Activated gamma-delta T cell (primary cell): ENCODE measurements around the gene PSME2.
A peak's percentile ranks its signal among the peaks of the same experiment; 100 is the strongest.

Experiments used
- DNase-seq: peaks from one replicate; lab custom pipeline; 2025; lab: John Stamatoyannopoulos, UW

Gene PSME2

DNA sequence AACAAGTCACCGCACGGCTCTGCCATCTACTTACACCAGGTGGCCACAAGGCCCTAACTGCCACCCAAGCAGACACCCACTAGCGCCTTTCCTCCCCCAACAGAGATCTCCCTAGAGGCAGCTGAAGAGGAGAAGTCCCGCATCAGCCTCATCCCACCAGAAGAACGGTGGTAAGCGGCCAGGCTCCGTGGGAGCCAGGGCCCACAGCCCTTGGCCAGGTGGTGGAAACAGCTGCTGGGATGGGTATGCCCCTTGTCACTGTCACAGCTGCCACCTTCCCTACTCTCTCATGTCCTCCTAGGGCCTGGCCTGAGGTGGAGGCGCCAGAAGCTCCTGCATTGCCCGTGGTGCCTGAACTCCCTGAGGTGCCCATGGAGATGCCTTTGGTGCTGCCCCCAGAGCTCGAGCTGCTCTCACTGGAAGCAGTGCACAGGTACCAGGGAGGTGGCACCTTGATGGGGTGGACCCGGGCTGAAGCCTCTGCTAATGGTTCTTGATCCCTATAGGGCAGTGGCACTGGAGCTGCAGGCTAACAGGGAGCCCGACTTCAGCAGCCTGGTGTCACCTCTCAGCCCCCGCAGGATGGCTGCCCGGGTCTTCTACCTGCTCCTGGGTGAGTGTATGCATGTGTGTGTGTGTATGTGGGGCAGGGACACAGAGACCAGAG is 33.0 kb upstream of the PSME2 start:
- no peak for DNase-seq

- no peak for DNase-seq
These were observed 32.2 kb upstream of the PSME2 start for GRCh38 chr14:24178399-24179178.

DNA sequence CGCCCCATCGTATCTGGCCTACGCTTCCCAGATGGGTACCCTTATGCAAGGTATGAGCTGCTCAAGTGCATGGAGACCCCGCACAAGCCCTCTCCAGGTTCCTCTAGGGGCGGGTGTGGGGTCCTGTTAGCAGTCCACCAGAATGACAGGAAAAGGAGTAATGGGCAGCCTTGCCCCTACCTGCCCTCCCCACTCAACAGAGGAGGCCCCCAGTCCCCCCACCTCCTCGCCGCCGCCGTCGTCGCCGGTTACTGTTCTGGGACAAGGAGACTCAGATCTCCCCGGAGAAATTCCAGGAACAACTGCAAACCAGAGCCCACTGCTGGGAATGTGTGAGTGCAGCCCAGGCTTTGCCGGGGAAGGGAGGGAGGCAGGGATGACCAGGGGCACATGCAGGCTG is 31.5 kb upstream of the PSME2 start:
- DNase-seq, result no peak

GRCh38 chr14:24177041-24177825 is 30.8 kb upstream of the PSME2 start:
- no peak for DNase-seq

- no peak for DNase-seq
These were observed 30.2 kb upstream of the PSME2 start for GRCh38 chr14:24176599-24176998.

GRCh38 chr14:24172871-24173281 is 26.5 kb upstream of the PSME2 start:
- DNase-seq, result no peak

DNA sequence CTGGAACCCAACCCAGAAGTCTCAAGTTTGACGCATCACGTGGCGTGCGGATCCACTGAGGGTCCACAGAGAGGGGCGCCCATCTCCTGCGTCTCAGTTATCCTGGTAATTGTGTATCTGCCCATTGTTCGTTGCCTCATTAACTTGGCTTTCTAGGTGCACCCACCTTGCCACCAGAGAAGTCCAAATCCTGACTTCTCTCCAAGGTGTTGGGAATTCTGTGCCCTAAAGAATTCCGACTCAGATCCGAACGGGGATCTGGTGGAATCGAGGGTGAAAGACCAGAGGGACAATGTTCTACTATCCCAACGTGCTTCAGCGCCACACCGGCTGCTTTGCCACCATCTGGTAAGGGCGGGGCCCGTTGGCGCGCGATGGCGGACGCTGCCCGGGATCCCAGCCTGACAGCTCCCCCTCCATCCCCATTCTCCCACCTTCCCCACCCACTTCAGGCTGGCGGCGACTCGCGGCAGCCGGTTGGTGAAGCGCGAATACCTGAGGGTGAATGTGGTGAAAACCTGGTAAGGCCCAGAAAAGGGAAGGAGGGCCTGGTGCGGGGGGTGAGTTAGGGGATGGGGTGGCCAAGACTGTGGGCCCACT is 26.0 kb upstream of the PSME2 start:
- DNase-seq, result no peak

DNA sequence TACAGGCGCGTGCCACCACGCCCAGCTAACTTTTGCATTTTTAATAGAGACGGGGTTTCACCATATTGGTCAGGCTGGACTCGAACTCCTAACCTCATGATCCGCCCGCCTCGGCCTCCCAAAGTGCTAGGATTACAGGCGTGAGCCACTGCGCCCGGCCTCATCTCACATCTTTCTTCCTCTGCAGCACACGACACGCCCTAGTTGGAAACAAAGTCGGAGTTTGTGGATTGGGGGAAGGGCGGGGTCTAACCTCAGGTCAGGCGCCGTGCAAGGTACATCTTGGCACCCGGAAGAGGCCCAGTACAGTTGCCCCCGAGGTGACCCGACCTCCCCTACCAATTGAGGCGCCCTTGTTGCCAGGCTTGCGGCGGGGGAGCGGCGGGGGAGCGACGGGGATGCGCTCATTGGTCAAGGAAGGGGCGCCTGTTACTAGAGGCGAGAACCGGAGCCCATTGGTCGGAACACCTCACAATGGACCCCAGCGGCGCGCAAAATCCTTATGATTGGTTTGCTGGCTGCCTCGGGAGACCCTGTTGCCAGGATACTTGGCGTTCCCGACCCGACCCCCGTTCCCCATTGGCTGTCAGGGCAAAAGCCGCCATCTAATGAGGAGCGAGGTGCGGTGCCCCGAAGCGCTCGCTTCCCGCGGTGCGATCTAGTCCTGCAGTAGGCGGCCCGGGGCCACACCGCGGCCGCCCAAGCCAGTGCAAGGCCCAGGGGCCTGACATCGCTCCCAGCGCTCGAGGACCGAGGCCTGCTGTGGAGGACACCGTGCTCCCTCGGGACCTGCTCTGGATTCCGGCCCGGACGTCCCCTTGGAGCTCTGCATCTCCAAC is 25.2 kb upstream of the PSME2 start, which contains the start of gene REC8:
Gene REC8 (plus strand): TSS at position 659 of the 839 bp plus-strand sequence. CDS start 473 bp downstream, outside the sequence.
- DNase-seq, result peak; percentile 71

DNA sequence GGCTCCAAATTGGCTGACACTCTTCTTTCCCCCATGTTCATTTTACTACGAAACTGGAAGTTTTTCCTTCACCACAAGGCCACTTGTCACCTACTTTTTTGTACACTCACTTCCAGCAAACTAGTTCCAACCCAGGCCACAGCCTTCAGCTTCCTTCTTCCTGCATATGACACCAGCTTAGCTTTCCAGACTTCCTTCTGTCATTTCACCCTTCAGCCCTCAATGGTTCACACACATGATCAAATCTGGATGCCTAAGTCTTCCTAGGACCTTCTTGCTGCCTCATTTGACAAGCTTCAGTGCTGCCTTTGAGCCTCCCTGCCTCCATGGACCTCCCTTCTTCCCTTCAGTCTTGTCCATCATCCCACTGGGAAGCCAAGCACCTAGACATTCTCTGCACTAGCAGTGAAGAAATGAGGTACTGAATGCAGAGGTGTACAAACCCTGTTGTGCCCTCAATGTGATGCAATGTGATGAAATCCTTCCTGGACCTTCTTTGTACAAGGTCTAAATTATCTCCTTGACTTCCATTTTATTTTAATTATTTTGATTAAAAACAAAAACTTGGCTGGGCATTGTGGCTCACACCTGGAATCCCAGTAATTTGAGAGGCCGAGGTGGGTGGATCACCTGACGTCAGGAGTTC is 21.2 kb upstream of the PSME2 start:
- no peak for DNase-seq

DNA sequence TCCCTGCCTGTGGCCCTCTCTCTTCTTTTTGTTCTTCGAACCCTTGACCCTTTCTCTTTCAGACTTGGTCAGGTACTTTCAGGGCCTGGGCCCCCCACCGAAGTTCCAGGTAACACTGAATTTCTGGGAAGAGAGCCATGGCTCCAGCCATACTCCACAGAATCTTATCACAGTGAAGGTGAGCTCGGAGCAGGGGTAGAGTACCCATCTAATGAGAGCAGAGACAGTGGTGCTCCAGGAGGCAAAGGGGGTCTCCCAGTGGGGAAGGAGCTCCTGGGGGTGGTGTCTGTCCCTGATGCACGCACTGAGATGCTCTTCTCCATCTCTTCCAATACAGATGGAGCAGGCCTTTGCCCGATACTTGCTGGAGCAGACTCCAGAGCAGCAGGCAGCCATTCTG is 19.4 kb upstream of the PSME2 start:
- no peak for DNase-seq

DNA sequence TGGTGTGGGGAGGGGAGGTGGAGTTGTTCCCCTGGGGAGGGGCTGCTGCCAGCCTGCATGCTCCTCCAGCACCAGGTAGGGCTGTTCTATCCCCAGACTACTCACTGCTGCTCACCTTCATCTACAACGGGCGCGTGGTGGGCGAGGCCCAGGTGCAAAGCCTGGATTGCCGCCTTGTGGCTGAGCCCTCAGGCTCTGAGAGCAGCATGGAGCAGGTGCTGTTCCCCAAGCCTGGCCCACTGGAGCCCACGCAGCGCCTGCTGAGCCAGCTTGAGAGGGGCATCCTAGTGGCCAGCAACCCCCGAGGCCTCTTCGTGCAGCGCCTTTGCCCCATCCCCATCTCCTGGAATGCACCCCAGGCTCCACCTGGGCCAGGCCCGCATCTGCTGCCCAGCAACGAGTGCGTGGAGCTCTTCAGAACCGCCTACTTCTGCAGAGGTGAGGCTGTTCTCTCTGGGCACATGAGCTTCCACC is 18.1 kb upstream of the PSME2 start:
- DNase-seq, result no peak

DNA sequence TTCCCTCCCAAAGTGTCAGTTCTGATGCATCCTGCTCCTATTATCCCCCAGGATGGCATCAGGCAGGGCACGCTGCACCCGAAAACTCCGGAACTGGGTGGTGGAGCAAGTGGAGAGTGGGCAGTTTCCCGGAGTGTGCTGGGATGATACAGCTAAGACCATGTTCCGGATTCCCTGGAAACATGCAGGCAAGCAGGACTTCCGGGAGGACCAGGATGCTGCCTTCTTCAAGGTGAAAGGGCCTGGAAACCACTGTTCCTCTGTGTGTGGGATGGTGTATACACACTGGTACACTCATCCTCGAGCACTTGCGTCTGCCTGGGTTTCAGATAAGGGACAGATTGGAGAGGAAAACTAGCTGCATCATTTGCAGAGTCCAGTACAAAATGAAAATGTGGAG is 15.7 kb upstream of the PSME2 start:
- no peak for DNase-seq

DNA sequence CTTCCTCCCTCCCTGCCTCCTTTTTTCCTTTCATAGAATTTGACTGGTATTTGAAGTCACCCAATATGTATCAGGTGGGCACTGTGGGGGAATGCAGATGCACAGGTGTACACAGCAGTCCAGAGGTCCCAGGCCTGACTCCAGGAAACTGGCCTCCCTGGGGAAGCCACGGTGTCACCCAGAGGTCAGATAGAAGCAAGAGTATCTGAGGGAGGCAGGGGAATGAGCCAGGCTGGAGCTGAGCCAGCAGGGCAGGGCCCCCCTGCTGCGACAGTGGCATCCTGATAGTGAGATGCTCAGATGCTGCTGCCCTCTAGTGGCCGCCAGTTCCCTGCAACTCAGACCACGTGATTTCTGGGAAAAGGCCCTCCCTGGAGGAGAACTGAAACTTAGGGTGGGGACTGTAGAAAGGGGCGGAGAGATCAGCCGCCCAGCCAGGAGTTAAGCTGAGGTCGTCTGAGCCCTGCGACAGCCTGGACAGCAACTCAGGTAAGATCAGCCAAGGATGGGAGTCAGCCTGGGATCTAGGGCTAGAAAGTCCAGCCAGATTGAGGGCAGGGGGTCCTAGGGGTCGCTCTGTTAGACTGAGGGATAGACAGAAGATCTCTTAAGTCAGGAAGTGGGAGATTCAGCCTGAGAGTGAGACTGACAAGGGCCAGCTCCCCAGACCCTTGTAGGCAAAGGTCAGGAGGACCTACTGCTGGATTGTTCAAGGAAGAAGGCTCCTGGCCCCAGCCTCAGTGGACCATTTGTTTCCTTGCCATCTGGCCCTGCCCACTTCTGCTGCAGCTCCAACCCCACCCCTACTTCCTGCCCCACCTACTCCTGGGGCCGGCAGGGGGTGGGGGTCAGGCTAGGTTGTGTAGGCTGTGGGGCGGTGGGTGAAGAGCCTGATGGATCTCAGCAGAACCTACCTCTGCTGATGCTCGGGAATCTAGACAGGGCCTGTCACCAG is 14.7 kb upstream of the PSME2 start, which contains the start of gene IRF9:
Gene IRF9 (plus strand): TSS at position 416 of the 955 bp plus-strand sequence. CDS start 880 bp downstream, outside the sequence.
- DNase-seq, result peak; percentile 44

DNA sequence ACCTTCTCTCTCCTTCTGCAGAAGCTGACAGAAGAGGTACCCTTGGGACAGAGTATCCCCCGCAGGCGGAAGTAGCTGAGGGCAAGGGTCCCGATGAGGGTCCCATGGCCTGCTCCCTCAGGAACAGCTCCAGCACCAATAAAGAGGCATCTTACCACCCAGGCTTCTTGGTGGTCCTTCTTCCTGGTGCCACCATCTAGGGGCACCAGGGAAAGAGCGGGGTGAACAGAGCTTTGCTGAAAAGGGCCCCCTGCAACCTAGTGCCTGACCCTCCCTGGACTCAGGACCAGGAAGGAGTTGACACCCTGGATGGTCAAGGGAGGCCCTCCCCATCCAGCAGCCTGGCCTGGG is 14.1 kb upstream of the PSME2 start:
- no peak for DNase-seq

GRCh38 chr14:24159777-24160498 is 13.5 kb upstream of the PSME2 start:
- DNase-seq, result no peak

DNA sequence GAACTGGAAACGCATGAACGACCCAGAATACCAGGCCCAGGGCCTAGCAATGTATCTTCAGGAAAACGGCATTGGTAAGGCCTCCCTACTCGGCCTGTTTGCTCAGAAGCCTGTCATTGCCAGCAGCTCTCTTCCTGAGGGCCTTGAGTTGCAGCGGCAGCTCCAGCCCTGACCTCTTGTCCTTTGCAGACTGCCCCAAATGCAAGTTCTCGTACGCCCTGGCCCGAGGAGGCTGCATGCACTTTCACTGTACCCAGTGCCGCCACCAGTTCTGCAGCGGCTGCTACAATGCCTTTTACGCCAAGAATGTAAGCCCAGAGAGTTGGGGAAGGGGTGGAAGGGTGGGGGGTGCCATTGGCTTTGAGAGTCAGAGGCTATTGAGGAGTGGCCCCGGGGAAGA is 10.9 kb upstream of the PSME2 start:
- no peak for DNase-seq

- DNase-seq, result no peak
These were observed 10.4 kb upstream of the PSME2 start for GRCh38 chr14:24156840-24157239.

DNA sequence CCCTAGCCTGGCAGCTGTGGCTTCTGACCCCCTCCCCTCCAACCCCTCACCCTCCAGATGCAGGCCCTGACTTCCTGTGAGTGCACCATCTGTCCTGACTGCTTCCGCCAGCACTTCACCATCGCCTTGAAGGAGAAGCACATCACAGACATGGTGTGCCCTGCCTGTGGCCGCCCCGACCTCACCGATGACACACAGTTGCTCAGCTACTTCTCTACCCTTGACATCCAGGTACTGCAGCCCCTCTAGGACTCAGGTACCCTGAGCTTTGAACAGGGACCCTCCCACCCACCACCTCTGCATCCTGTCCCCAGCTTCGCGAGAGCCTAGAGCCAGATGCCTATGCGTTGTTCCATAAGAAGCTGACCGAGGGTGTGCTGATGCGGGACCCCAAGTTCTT is 8.7 kb upstream of the PSME2 start:
- no peak for DNase-seq
